GM12875 (cell line): ENCODE results near the gene RXRB.
"Not testable (repeated sequence)": the region's sequence is repeated elsewhere in the genome, so short reads cannot be mapped to it uniquely, and the experiment has no call there.

ENCODE experiments used
- H3K4me3 ChIP-seq: one replicate; pipeline ENCODE4 v1.5.1; 2011; ENCODE audit warnings: low read depth, low read length, control low read depth
- TF ChIP-seq, protein P1 (sequence below): IDR thresholded peaks from 2 replicates; pipeline ENCODE4 v1.5.1; 2011; ENCODE audit warnings: low read depth, mild to moderate bottlenecking, control low read depth, inconsistent platforms, low read length, moderate library complexity, borderline replicate concordance; ENCODE audit not compliant: insufficient read depth

RXRB gene

DNA sequence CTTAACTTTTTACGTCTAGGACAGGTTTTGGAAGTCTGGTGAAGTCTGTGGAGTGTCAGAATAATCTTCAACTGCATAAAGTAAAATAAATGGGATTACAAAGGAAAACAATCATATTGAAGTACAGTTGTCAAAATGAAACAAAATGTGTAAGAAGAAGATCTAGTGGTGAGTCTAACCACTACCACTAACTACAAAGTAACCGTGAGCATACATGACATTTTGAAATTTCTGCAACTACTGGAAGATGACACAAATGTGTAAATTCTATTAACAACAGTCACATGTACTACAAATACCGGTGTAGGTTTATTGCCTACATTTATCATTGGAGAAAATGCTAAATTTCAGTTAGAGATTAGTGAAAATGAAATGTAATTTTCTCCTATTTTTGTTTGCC is 41.5 kb upstream of the RXRB start:
- TF ChIP-seq, protein P1, sequence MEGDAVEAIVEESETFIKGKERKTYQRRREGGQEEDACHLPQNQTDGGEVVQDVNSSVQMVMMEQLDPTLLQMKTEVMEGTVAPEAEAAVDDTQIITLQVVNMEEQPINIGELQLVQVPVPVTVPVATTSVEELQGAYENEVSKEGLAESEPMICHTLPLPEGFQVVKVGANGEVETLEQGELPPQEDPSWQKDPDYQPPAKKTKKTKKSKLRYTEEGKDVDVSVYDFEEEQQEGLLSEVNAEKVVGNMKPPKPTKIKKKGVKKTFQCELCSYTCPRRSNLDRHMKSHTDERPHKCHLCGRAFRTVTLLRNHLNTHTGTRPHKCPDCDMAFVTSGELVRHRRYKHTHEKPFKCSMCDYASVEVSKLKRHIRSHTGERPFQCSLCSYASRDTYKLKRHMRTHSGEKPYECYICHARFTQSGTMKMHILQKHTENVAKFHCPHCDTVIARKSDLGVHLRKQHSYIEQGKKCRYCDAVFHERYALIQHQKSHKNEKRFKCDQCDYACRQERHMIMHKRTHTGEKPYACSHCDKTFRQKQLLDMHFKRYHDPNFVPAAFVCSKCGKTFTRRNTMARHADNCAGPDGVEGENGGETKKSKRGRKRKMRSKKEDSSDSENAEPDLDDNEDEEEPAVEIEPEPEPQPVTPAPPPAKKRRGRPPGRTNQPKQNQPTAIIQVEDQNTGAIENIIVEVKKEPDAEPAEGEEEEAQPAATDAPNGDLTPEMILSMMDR = no peak
- no peak overlapping the region for H3K4me3 ChIP-seq

DNA sequence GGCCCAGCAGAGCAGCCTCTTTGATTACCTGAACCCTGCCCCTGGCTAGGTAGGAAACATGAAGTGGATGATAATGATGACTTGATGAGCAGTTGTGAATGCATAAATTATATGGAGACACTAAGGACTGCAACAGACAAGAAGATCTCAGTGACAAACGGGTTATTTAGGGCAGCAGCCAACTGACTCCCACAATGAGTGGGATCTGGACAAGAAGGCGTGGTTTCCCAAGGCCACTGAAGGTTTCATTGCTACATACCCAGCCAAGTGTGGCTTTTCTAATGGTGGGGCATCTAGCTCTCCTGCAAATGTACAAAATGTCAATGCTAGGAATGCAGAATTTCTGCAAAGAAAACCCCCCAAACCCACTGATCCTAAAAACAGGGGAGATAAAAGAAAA is 37.3 kb upstream of the RXRB start:
- TF ChIP-seq, protein P1 = no peak
- no peak overlapping the region for H3K4me3 ChIP-seq

DNA sequence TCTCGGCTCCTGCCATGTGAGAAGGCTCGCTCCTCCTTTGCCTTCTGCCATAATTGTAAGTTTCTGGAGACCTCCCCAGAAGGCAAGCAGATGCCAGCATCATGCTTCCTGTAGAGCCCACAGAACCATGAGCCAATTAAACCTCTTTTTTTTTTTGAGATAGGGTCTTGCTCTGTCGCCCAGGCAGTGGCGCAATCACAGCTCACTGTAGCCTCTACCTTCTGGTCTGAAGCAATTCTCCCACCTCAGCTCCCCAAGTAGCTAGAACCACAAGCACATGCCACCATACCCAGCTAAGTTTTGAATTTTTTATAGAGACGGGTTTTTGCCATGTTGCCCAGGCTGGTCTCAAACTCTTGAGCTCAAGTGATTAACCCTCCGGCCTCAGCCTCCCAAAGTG is 36.4 kb upstream of the RXRB start:
- TF ChIP-seq, protein P1 = no peak
- H3K4me3 ChIP-seq = no peak overlapping the region

DNA sequence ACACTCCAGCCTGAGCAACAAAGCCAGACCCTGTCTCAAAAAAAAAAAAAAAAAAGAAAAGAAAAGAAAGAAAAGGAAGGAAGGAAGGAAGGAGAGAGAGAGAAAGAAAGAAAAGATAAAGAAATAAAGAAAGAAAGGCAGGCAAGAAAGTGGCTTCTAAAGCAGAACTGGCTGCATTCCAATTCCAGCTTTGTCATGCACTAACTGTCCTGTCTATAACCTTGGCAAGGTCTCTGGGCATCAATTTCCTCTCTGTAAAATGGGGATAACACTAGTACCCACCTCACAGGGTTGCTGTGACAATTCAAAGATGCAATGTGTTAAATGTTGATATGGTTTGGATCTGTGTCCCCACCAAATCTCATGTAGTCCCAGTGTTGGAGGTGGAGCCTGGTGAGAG is 35.9 kb upstream of the RXRB start:
- H3K4me3 ChIP-seq = no peak overlapping the region
- TF ChIP-seq, protein P1 = no peak

DNA sequence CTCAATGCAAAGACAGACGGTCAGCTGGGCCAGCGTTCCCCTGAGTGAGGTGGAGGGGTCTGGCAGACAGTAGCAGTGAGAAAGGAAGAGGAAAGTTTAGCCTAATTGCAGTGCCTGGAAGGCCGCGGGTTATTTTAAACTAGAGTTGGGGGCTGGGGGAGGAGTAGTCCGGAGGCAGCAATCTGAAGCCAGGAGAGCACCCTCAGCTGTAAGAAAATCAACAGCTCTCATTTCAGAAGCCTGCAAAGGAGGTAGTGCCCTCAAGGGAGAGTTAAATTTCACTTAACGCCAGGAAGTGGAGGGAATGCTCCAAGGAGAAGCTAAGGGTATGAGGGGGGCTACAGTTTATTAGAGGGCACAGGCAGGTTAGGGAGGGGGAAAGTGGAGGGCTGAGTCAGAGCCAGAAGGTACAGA is 34.8 kb upstream of the RXRB start:
- TF ChIP-seq, protein P1 = no peak
- no peak overlapping the region for H3K4me3 ChIP-seq

DNA sequence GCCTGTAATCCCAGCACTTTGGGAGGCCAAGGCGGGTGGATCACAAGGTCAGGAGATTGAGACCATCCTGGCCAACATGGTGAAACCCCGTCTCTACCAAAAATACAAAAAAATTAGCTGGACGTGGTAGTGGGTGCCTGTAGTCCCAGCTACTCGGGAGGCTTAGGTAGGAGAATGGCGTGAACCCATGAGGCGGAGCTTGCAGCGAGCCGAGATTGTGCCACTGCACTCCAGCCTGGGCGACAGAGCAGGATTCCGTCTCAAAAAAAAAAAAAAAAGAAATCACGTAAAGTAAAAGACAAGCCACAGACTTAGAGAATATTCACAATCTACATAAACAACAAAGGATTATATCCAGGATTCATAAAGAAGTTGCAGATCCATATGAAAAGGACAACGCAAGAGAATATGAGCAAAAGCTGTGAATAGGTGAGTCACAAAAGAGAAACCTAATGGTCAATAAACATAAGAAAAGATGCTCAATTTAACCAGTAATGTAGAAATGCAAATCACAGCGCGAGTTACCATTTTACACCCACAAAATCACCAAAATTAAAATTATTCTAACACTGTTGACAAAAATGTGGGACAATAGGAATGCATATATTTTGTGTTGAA is 26.1 kb upstream of the RXRB start:
- H3K4me3 ChIP-seq = not testable (repeated sequence)

DNA sequence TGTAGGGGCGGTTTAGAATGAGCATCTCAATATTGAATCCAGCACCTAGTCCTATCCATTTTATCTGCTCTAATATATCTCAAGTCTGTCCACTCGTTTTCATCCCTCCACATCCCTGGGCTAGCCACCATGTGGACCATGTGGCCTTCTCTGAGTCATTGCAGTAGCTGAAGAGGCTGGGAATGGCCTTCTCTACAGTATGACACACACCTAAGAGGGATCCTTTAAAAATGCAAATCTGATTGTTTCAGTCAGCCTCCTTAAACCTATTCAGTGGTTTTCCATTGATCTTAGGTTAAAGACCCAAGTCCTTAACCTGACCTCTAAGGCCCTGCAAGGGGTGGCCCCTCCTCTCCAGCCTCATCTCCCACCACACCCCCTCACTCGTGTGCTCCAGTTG is 17.2 kb upstream of the RXRB start:
- TF ChIP-seq, protein P1 = no peak
- no peak overlapping the region for H3K4me3 ChIP-seq

DNA sequence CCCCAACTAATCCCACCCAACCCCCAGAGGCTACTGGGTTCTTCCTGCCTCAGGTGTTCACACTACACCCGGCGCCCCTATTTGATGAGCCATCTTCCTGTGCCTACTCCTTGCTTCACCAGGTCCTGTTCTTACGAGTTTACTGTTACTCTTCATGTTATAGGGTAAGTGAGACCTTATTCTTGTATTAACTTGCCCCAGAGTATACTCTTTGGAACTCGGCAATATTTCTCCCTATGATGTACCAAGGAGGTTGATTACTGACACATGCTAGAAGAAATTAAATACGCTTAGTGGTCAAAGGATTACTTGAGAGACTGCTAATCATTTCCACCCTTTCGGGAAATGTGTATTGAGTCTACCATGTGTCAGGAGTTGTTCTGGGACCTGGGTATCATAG is 16.8 kb upstream of the RXRB start:
- H3K4me3 ChIP-seq = no peak overlapping the region
- TF ChIP-seq, protein P1 = no peak
